Karpas-422 (cell line): ENCODE data around the gene IGSF23. TPM values are rescaled to one million over a fixed set of nuclear protein-coding genes. Genes with fewer than 3 reads are reported as not detected.

Source experiments
- DNase-seq: peaks from one replicate; pipeline ENCODE4 v3.0.0-alpha.2; 2015
- H2AFZ ChIP-seq: fragments of 200-600 bp; sonication (generic); 2 replicates; pipeline ENCODE4 v1.6.1; 2014; ENCODE audit warnings: antibody characterized with exemption, low read length, mixed read lengths
- H3K27ac ChIP-seq: fragments of 200-600 bp; sonication (generic); 2 replicates; pipeline ENCODE4 v1.5.1; 2014; ENCODE audit warnings: mild to moderate bottlenecking, low read length, moderate library complexity
- H3K27me3 ChIP-seq: fragments of 200-600 bp; sonication (generic); 2 replicates; pipeline ENCODE4 v1.6.1; 2014; ENCODE audit warnings: low read length, mixed read lengths
- H3K36me3 ChIP-seq: fragments of 200-600 bp; sonication (generic); 2 replicates; pipeline ENCODE4 v1.6.1; 2014; ENCODE audit warnings: low read length, mixed read lengths; ENCODE audit not compliant: insufficient read depth
- H3K4me1 ChIP-seq: fragments of 200-600 bp; sonication (generic); 2 replicates; pipeline ENCODE4 v1.6.1; 2014; ENCODE audit warnings: mild to moderate bottlenecking, low read length, mixed read lengths
- H3K4me2 ChIP-seq: fragments of 200-600 bp; sonication (generic); 2 replicates; pipeline ENCODE4 v1.6.1; 2014; ENCODE audit warnings: low read length, low read depth, mild to moderate bottlenecking; ENCODE audit not compliant: poor library complexity, severe bottlenecking
- H3K4me3 ChIP-seq: fragments of 200-600 bp; sonication (generic); 2 replicates; pipeline ENCODE4 v1.5.1; 2014; ENCODE audit warnings: mild to moderate bottlenecking, antibody characterized with exemption, low read length, mixed read lengths
- H3K79me2 ChIP-seq: fragments of 200-600 bp; sonication (generic); 2 replicates; pipeline ENCODE4 v1.6.1; 2014; ENCODE audit warnings: mild to moderate bottlenecking, low read length, mixed read lengths
- H3K9ac ChIP-seq: fragments of 200-600 bp; sonication (generic); 2 replicates; pipeline ENCODE4 v1.6.0; 2014; ENCODE audit warnings: low read length
- H3K9me2 ChIP-seq: fragments of 200-600 bp; sonication (generic), shearing (Covaris generic); replicated peaks from 2 replicates; pipeline ENCODE4 v1.6.0; 2014; ENCODE audit warnings: mild to moderate bottlenecking, low read length, moderate library complexity; ENCODE audit not compliant: insufficient read depth
- H3K9me3 ChIP-seq: fragments of 300-700, 200-600 bp; sonication (generic); 2 replicates; pipeline ENCODE4 v1.6.1; 2014; ENCODE audit warnings: low read length, mixed read lengths
- H4K20me1 ChIP-seq: fragments of 200-600 bp; sonication (generic); 2 replicates; pipeline ENCODE4 v1.6.1; 2014; ENCODE audit warnings: mild to moderate bottlenecking, antibody characterized with exemption, low read length, low read depth; ENCODE audit not compliant: insufficient read depth
- total RNA-seq: library from RNA; depleted of rRNA; stranded (reverse); fragments of >200 nt; shearing (Covaris generic); gene quantifications from 2 replicates; pipeline ENCODE4 v1.2.3, GENCODE V29; 2014; ENCODE audit warnings: low replicate concordance; rRNA removed

The IGSF23 gene
- total RNA-seq, result not detected in 2 replicates

GRCh38 chr19:44613295-44614178, at the start of gene IGSF23:
Gene IGSF23, plus strand, starts transcription at chr19:44613563. Its CDS starts 83 bp downstream, at chr19:44613646.
- Histone ChIP-seq H3K9ac (no peak within 1 kb of the TSS), H3K4me2 (no peak within 1 kb of the TSS), H3K9me2 (no peaks in the 10 kb centered on the region)

GRCh38 chr19:44566984-44567383, 46.4 kb upstream of the IGSF23 start:
- no peak overlapping the region for H2AFZ ChIP-seq
- H3K79me2 ChIP-seq, result no peaks in the 10 kb centered on the region
- H3K9ac ChIP-seq, result no peak overlapping the region
- no peaks in the 10 kb centered on the region for H4K20me1 ChIP-seq
- DNase-seq, result no peak
- H3K27me3 ChIP-seq, result no peaks in the 10 kb centered on the region
- H3K9me3 ChIP-seq, result no peaks in the 10 kb centered on the region
- H3K4me1 ChIP-seq, result no peaks in the 10 kb centered on the region
- no peak overlapping the region for H3K27ac ChIP-seq
- no peaks in the 10 kb centered on the region for H3K9me2 ChIP-seq
- H3K4me3 ChIP-seq, result no peak overlapping the region
- H3K4me2 ChIP-seq, result no peak overlapping the region
- H3K36me3 ChIP-seq, result no peaks in the 10 kb centered on the region

More at GRCh38 chr19:44613295-44614178, at the start of gene IGSF23:
- DNase-seq, result no peak
- Histone ChIP-seq H3K79me2 (no peaks in the 10 kb centered on the region), H2AFZ (no peak within 1 kb of the TSS), H3K9me3 (no peaks in the 10 kb centered on the region), H3K4me3 (no peak within 1 kb of the TSS), H3K36me3 (no peaks in the 10 kb centered on the region), H4K20me1 (no peaks in the 10 kb centered on the region), H3K4me1 (no peaks in the 10 kb centered on the region), H3K27ac (no peak within 1 kb of the TSS), H3K27me3 (no peaks in the 10 kb centered on the region)

- H3K9ac ChIP-seq, result no peak overlapping the region
- H3K4me1 ChIP-seq, result no peaks in the 10 kb centered on the region
- H3K4me3 ChIP-seq, result no peak overlapping the region
- no peak for DNase-seq
- no peak overlapping the region for H2AFZ ChIP-seq
- no peak overlapping the region for H3K27ac ChIP-seq
- no peaks in the 10 kb centered on the region for H3K9me3 ChIP-seq
- no peaks in the 10 kb centered on the region for H3K79me2 ChIP-seq
- H3K9me2 ChIP-seq, result no peaks in the 10 kb centered on the region
- no peaks in the 10 kb centered on the region for H3K36me3 ChIP-seq
- no peaks in the 10 kb centered on the region for H3K27me3 ChIP-seq
- H3K4me2 ChIP-seq, result no peak overlapping the region
- H4K20me1 ChIP-seq, result no peaks in the 10 kb centered on the region
These were observed 45.6 kb upstream of the IGSF23 start for GRCh38 chr19:44567745-44568144.

- Histone ChIP-seq H3K79me2 (no peaks in the 10 kb centered on the region), H2AFZ (no peak overlapping the region), H3K36me3 (no peaks in the 10 kb centered on the region), H3K9me2 (no peaks in the 10 kb centered on the region), H3K4me3 (no peak overlapping the region), H3K9me3 (no peaks in the 10 kb centered on the region), H3K9ac (no peak overlapping the region), H4K20me1 (no peaks in the 10 kb centered on the region), H3K27ac (no peak overlapping the region), H3K27me3 (no peaks in the 10 kb centered on the region), H3K4me2 (no peak overlapping the region), H3K4me1 (0 out of 2 replicates have a peak, but pooled peaks cover 4% of the 10 kb centered on the region)
- DNase-seq, result no peak
These were observed 42.8 kb upstream of the IGSF23 start for GRCh38 chr19:44570603-44570983.

- peak; percentile 86 for DNase-seq
- Histone ChIP-seq H3K36me3 (no peaks in the 10 kb centered on the region), H3K27ac (no peak overlapping the region), H2AFZ (no peak overlapping the region), H3K4me2 (no peak overlapping the region), H3K27me3 (no peaks in the 10 kb centered on the region), H3K4me1 (0 out of 2 replicates have a peak, but pooled peaks cover 4% of the 10 kb centered on the region), H3K9ac (no peak overlapping the region), H3K79me2 (no peaks in the 10 kb centered on the region), H3K4me3 (no peak overlapping the region), H3K9me2 (no peaks in the 10 kb centered on the region), H4K20me1 (no peaks in the 10 kb centered on the region), H3K9me3 (no peaks in the 10 kb centered on the region)
These were observed 42.2 kb upstream of the IGSF23 start for GRCh38 chr19:44570984-44571684.

GRCh38 chr19:44571830-44572580, 41.4 kb upstream of the IGSF23 start:
- no peak for DNase-seq
- Histone ChIP-seq H3K4me3 (no peak overlapping the region), H3K4me2 (no peak overlapping the region), H3K9ac (no peak overlapping the region), H2AFZ (no peak overlapping the region), H3K36me3 (no peaks in the 10 kb centered on the region), H3K4me1 (0 out of 2 replicates have a peak, but pooled peaks cover 4% of the 10 kb centered on the region), H3K27ac (no peak overlapping the region), H4K20me1 (no peaks in the 10 kb centered on the region), H3K9me2 (no peaks in the 10 kb centered on the region), H3K9me3 (no peaks in the 10 kb centered on the region), H3K79me2 (no peaks in the 10 kb centered on the region), H3K27me3 (no peaks in the 10 kb centered on the region)

GRCh38 chr19:44572581-44572900, 40.8 kb upstream of the IGSF23 start:
- no peak for DNase-seq
- Histone ChIP-seq H3K27me3 (no peaks in the 10 kb centered on the region), H3K9me3 (no peaks in the 10 kb centered on the region), H4K20me1 (no peaks in the 10 kb centered on the region), H3K27ac (no peak overlapping the region), H3K9me2 (no peaks in the 10 kb centered on the region), H3K79me2 (no peaks in the 10 kb centered on the region), H3K4me1 (0 out of 2 replicates have a peak, but pooled peaks cover 4% of the 10 kb centered on the region), H2AFZ (no peak overlapping the region), H3K4me3 (no peak overlapping the region), H3K9ac (no peak overlapping the region), H3K4me2 (no peak overlapping the region), H3K36me3 (no peaks in the 10 kb centered on the region)

GRCh38 chr19:44573183-44573582, 40.2 kb upstream of the IGSF23 start:
- Histone ChIP-seq H3K4me1 (0 out of 2 replicates have a peak, but pooled peaks cover 4% of the 10 kb centered on the region), H3K4me3 (no peak overlapping the region), H3K4me2 (no peak overlapping the region), H3K27me3 (no peaks in the 10 kb centered on the region), H3K36me3 (no peaks in the 10 kb centered on the region), H3K9ac (no peak overlapping the region), H3K9me2 (no peaks in the 10 kb centered on the region), H3K9me3 (no peaks in the 10 kb centered on the region), H4K20me1 (no peaks in the 10 kb centered on the region), H2AFZ (no peak overlapping the region), H3K79me2 (no peaks in the 10 kb centered on the region), H3K27ac (no peak overlapping the region)
- DNase-seq, result no peak
